SU-DHL-6 (cell line): ENCODE results near the gene LDLRAD3.

Source experiments
- H2AFZ ChIP-seq: fragments of 200-600 bp; sonication (generic); 2 replicates; pipeline ENCODE4 v1.6.1; 2014; ENCODE audit warnings: low read depth, mild to moderate bottlenecking, moderate library complexity, mixed read lengths, antibody characterized with exemption, low read length; ENCODE audit not compliant: severe bottlenecking
- H3F3A ChIP-seq: fragments of 200-600 bp; shearing (Covaris generic); 2 replicates; pipeline ENCODE4 v1.6.0; 2016; ENCODE audit warnings: antibody characterized with exemption, mild to moderate bottlenecking; ENCODE audit not compliant: insufficient read depth
- H3K27ac ChIP-seq: fragments of 200-600 bp; sonication (generic); 2 replicates; pipeline ENCODE4 v1.5.1; 2016; ENCODE audit warnings: low read depth, mild to moderate bottlenecking, low read length, moderate library complexity, mixed read lengths
- H3K27me3 ChIP-seq: fragments of 200-600 bp; sonication (generic), shearing (Covaris generic); 2 replicates; pipeline ENCODE4 v1.6.0; 2014; ENCODE audit warnings: mild to moderate bottlenecking, low read length
- H3K36me3 ChIP-seq: fragments of 200-600 bp; sonication (generic); 2 replicates; pipeline ENCODE4 v1.6.1; 2014; ENCODE audit warnings: mild to moderate bottlenecking, low read length, mixed read lengths
- H3K4me2 ChIP-seq: fragments of 300-600, 200-600 bp; shearing (Covaris generic), sonication (generic); 2 replicates; pipeline ENCODE4 v1.6.0; 2014; ENCODE audit warnings: low read length, low read depth, mild to moderate bottlenecking; ENCODE audit not compliant: poor library complexity, severe bottlenecking
- H3K4me3 ChIP-seq: fragments of 200-600 bp; sonication (generic); 2 replicates; pipeline ENCODE4 v1.5.1; 2014; ENCODE audit warnings: antibody characterized with exemption, low read length, mild to moderate bottlenecking, mixed read lengths; ENCODE audit not compliant: insufficient read depth, poor library complexity, severe bottlenecking
- H3K79me2 ChIP-seq: fragments of 200-600 bp; sonication (generic); 2 replicates; pipeline ENCODE4 v1.6.1; 2014; ENCODE audit warnings: mild to moderate bottlenecking, low read length, moderate library complexity; ENCODE audit not compliant: insufficient read depth
- H3K9ac ChIP-seq: fragments of 200-600 bp; sonication (generic); 2 replicates; pipeline ENCODE4 v1.7.0; 2014; ENCODE audit warnings: mild to moderate bottlenecking, low read length
- H3K9me2 ChIP-seq: fragments of 200-600 bp; sonication (generic); replicated peaks from 2 replicates; pipeline ENCODE4 v1.6.1; 2014; ENCODE audit warnings: low read length; ENCODE audit not compliant: insufficient read depth
- H3K9me3 ChIP-seq: fragments of 200-600 bp; sonication (generic); 2 replicates; pipeline ENCODE4 v1.6.1; 2014; ENCODE audit warnings: low read length, mixed read lengths; ENCODE audit not compliant: insufficient read depth
- H4K20me1 ChIP-seq: fragments of 200-600 bp; sonication (generic); 2 replicates; pipeline ENCODE4 v1.6.1; 2014; ENCODE audit warnings: low read depth, mild to moderate bottlenecking, antibody characterized with exemption, low read length, moderate library complexity, mixed read lengths
- EZH2phosphoT487 ChIP-seq: fragments of 200-600 bp; sonication (generic), shearing (Covaris generic); conservative IDR thresholded peaks from 2 replicates; pipeline ENCODE4 v1.6.1; 2018; ENCODE audit warnings: mild to moderate bottlenecking, antibody characterized with exemption, low read length, moderate library complexity, mixed read lengths
- TF ChIP-seq, protein P1 (sequence below): fragments of 200-600 bp; sonication (generic); IDR thresholded peaks from one replicate; pipeline ENCODE4 v1.5.1; 2017; ENCODE audit warnings: antibody characterized with exemption, mild to moderate bottlenecking, low read length, moderate library complexity; ENCODE audit not compliant: insufficient read depth, poor library complexity, severe bottlenecking

LDLRAD3 gene

DNA sequence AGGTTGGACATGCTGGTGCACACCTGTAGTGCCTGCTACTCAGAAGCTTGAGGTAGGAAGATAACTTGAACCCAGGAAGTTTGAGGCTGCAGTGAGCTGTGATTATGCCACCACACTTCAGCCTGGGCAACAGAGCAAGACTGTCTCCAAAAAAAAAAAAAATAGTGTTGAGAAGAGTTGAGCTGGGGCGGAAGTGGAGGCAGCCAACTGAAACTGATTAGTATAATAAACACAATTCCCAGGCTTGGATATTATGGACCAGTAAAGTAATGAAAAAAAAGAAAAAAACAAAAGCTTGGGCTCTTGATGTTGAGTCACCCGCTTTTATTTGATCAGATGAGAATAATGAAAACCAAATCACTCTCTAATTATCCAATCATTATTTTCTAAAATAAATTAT is 21.0 kb downstream of the LDLRAD3 start:
- no peaks in the 10 kb centered on the region for H4K20me1 ChIP-seq
- H3K36me3 ChIP-seq, result no peaks in the 10 kb centered on the region
- no peak for TF ChIP-seq EZH2phosphoT487
- TF ChIP-seq, protein P1, sequence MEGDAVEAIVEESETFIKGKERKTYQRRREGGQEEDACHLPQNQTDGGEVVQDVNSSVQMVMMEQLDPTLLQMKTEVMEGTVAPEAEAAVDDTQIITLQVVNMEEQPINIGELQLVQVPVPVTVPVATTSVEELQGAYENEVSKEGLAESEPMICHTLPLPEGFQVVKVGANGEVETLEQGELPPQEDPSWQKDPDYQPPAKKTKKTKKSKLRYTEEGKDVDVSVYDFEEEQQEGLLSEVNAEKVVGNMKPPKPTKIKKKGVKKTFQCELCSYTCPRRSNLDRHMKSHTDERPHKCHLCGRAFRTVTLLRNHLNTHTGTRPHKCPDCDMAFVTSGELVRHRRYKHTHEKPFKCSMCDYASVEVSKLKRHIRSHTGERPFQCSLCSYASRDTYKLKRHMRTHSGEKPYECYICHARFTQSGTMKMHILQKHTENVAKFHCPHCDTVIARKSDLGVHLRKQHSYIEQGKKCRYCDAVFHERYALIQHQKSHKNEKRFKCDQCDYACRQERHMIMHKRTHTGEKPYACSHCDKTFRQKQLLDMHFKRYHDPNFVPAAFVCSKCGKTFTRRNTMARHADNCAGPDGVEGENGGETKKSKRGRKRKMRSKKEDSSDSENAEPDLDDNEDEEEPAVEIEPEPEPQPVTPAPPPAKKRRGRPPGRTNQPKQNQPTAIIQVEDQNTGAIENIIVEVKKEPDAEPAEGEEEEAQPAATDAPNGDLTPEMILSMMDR, result no peak
- no peak overlapping the region for H3K4me2 ChIP-seq
- no peak overlapping the region for H3K9ac ChIP-seq
- no peaks in the 10 kb centered on the region for H3K79me2 ChIP-seq
- H3F3A ChIP-seq, result no peaks in the 10 kb centered on the region
- no peak overlapping the region for H3K4me3 ChIP-seq
- H3K27ac ChIP-seq, result no peak overlapping the region
- no peaks in the 10 kb centered on the region for H3K9me3 ChIP-seq
- H3K9me2 ChIP-seq, result no peaks in the 10 kb centered on the region
- no peak overlapping the region for H2AFZ ChIP-seq
- H3K27me3 ChIP-seq, result no peaks in the 10 kb centered on the region

DNA sequence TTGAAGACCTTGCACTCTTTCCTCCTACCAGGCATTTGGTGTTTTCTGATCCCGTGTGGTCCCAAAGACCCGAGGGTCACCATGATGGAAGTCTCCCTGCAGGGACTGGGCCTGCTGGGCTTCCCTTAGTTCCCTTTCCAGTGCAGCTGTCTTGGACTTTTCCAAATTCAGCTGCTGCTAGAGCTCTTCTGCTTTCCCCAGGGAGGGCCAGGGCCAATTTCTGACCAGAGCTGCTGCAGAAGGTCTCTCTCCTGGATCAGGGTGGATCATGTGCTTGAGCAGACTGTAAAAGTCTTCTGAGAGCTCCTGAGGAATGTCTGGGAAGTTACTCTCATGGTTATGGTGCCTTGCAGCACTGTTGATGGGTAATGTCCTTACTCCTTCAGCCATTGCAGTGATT is 23.2 kb downstream of the LDLRAD3 start:
- no peak overlapping the region for H3K27ac ChIP-seq
- no peak overlapping the region for H2AFZ ChIP-seq
- no peak for TF ChIP-seq EZH2phosphoT487
- TF ChIP-seq, protein P1, result no peak
- H4K20me1 ChIP-seq, result no peaks in the 10 kb centered on the region
- H3K4me3 ChIP-seq, result no peak overlapping the region
- no peaks in the 10 kb centered on the region for H3K79me2 ChIP-seq
- no peaks in the 10 kb centered on the region for H3K27me3 ChIP-seq
- H3K9ac ChIP-seq, result no peak overlapping the region
- no peaks in the 10 kb centered on the region for H3K9me2 ChIP-seq
- H3F3A ChIP-seq, result no peaks in the 10 kb centered on the region
- no peaks in the 10 kb centered on the region for H3K9me3 ChIP-seq
- H3K4me2 ChIP-seq, result no peak overlapping the region
- no peaks in the 10 kb centered on the region for H3K36me3 ChIP-seq

DNA sequence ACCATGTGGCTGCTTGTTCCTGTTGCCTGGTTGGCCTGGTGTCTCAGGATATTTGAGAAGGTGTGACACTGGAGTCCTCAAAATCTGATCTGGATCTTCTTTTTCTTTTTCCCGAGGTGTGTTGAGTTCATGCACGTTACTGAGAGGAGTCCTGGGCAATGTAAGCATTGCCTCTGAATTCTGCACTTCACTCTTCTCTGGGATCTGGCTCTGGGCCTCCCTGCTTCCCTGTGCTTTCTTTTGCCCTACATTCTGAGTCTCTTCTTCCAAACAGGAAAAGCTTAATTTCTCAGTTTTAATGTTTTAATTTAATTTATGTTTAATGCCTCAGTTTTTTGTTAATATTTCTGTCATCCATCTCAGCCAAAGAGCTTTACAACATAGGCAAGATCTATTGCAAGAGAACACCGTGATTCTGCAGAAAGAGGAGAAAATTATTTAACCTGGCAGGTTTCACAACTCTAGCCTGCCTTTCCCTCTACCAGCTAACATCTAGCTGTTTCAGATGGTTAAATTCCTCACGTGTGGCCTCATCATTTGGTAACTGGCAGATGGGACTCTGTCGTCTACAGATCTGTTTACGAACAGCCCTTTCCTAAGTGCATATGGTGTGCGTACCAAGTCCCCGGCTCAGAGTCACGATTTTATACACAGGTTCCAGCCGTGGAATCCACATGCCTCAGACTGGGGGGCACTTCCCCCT is 24.7 kb downstream of the LDLRAD3 start:
- H3K9ac ChIP-seq, result no peak overlapping the region
- no peaks in the 10 kb centered on the region for H3K9me3 ChIP-seq
- no peaks in the 10 kb centered on the region for H3K79me2 ChIP-seq

More for the DNA sequence above, 24.7 kb downstream of the LDLRAD3 start:
- no peaks in the 10 kb centered on the region for H3F3A ChIP-seq
- no peak overlapping the region for H2AFZ ChIP-seq
- TF ChIP-seq EZH2phosphoT487, result no peak
- TF ChIP-seq, protein P1, result no peak
- H4K20me1 ChIP-seq, result no peaks in the 10 kb centered on the region
- no peak overlapping the region for H3K4me3 ChIP-seq
- no peak overlapping the region for H3K4me2 ChIP-seq
- H3K27ac ChIP-seq, result no peak overlapping the region
- no peaks in the 10 kb centered on the region for H3K9me2 ChIP-seq
- no peaks in the 10 kb centered on the region for H3K27me3 ChIP-seq
- H3K36me3 ChIP-seq, result no peaks in the 10 kb centered on the region
